Transverse colon (tissue), 4 donors: Measurements from ENCODE around the gene GABBR2. TPM values are rescaled to one million over a fixed set of nuclear protein-coding genes. Genes with fewer than 3 reads are reported as not detected.

Source experiments
- DNase-seq: peaks from one replicate; pipeline ENCODE4 v3.0.0-alpha.2; 2019
- H3K27ac ChIP-seq, 4 donors: fragments of 200-600 bp; sonication (generic); 2 replicates each; pipeline ENCODE4 v1.5.1; 2016 to 2018; ENCODE audit warnings: inconsistent platforms in 4 of 4
- H3K27me3 ChIP-seq: fragments of 200-600 bp; sonication (generic); 2 replicates; pipeline ENCODE4 v1.5.1; 2017; ENCODE audit warnings: inconsistent platforms
- H3K36me3 ChIP-seq, 4 donors: fragments of 200-600 bp; sonication (generic); 2 replicates each; pipeline ENCODE4 v1.5.1; 2017 to 2019; ENCODE audit warnings: inconsistent platforms in 4 of 4
- H3K4me1 ChIP-seq, 4 donors: fragments of 200-600 bp; sonication (generic); 2 replicates each; pipeline ENCODE4 v1.5.1; 2017 to 2020; ENCODE audit warnings: inconsistent platforms in 4 of 4
- H3K4me3 ChIP-seq, 4 donors: fragments of 200-600 bp; sonication (generic); 1 replicate in 1 of 4; 2 replicates in 3 of 4; pipeline versions ENCODE4 v1.5.1 to v1.6.1; 2017 to 2019; ENCODE audit warnings: inconsistent platforms in 4 of 4
- H3K9me3 ChIP-seq, 2 donors: fragments of 200-600 bp; sonication (generic); 2 replicates each; pipeline ENCODE4 v1.5.1; 2017 to 2019; ENCODE audit warnings: inconsistent platforms in 2 of 2
- CTCF ChIP-seq, 5 experiments: fragments of 200-600 bp in 3 of 5; fragments of 450-650 bp in 2 of 5; sonication (generic) in 3 of 5; IDR thresholded peaks; 1 replicate in 2 of 5; 2 replicates in 3 of 5; pipeline ENCODE4 v1.5.1; 2016 to 2017; ENCODE audit warnings: antibody characterized with exemption in 5 of 5, inconsistent platforms in 3 of 5, mild to moderate bottlenecking in 2 of 5, moderate library complexity in 1 of 5
- EP300 ChIP-seq: sonication (generic); formaldehyde crosslinking; IDR thresholded peaks from one replicate; pipeline ENCODE4 v1.6.1; 2017; ENCODE audit warnings: antibody characterized with exemption, low read depth
- POLR2A ChIP-seq: fragments of 450-650 bp; IDR thresholded peaks from one replicate; pipeline ENCODE4 v1.6.1; 2016; ENCODE audit warnings: antibody characterized with exemption, mild to moderate bottlenecking, moderate library complexity
- POLR2AphosphoS5 ChIP-seq, 3 donors: sonication (generic); formaldehyde crosslinking; IDR thresholded peaks; one replicate each; pipeline ENCODE4 v1.6.1; 2016; ENCODE audit warnings: antibody characterized with exemption in 3 of 3
- WGBS, 2 donors: methylation state at CpG; one replicate each; pipeline ENCODE4 v1.1.5; 2018; ENCODE audit warnings: low coverage in 1 of 2; 5-methylcytosine and 5-hydroxymethylcytosine counted together
- in situ Hi-C, 4 donors: fragments of 200-750 bp; cut with MboI; loops; one replicate each; pipeline versions ENCODE4 v1.15.0 to v1.15.1; 2017; ENCODE audit warnings: low sequenced_read_pairs in 3 of 4, low pct_ligation_motif_present in 1 of 4, low pct_unique_long_range_greater_than_20kb in 1 of 4
- intact Hi-C: fragments of 100-400 bp; cut with DNase I; formaldehyde crosslinking; loops from one replicate; pipeline ENCODE4 v1.15.1; 2023; ENCODE audit warnings: low total_unique reads
- total RNA-seq, 4 donors: library from RNA; depleted of rRNA; stranded (reverse); fragments of >200 nt; gene quantifications; one replicate each; pipeline ENCODE4 v1.1.0, GENCODE V29; 2016

The GABBR2 gene
- total RNA-seq, 4 donors from 2014 or later = not detected

- no peak for DNase-seq
- Histone ChIP-seq H3K9me3 (no peaks in the 10 kb centered on the region), H3K4me1 (no peaks in the 10 kb centered on the region), H3K36me3 (no peaks in the 10 kb centered on the region), H3K4me3 (no peak overlapping the region), H3K27me3 (no peaks in the 10 kb centered on the region), H3K27ac (no peak overlapping the region)
- WGBS, 2 donors = 70 to 100% methylated on average over 1 to 3 of the region's 3 CpGs
- in situ Hi-C loops (no loop called here), intact Hi-C loops (loop anchor here (1.0 kb wide), 1 partner anchor 46 kb away; no protein-coding TSS in a partner anchor)
- TF ChIP-seq CTCF (IDR thresholded peaks at IDR 0.05) (no peak), POLR2AphosphoS5 (IDR thresholded peaks at IDR 0.05) (no peak), POLR2A (no peak), EP300 (no peak)
Measured at GRCh38 chr9:98549401-98549800, 159.3 kb downstream of the GABBR2 start.

DNA sequence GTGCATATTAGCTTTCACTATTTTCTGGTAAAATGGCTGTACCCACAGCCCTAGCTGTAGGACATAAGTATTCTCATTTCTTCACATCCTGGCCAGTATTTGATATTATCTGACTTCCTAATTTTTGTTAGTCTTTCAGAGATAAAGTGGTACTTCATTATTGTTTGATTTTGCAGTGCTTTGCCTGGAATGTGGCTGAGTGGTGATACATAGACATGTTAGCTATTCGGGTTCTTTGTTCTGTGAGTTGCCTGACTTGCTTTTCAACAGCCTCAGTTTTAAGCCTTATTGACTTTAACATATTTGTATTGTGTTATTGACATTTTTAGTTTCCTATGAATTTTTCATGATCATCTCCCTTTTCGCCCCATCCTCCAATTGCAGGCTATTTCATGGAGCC is 161.1 kb downstream of the GABBR2 start:
- Histone ChIP-seq H3K4me1 (no peaks in the 10 kb centered on the region), H3K36me3 (no peaks in the 10 kb centered on the region), H3K4me3 (no peak overlapping the region), H3K27ac (no peak overlapping the region), H3K9me3 (no peaks in the 10 kb centered on the region), H3K27me3 (no peaks in the 10 kb centered on the region)
- in situ Hi-C loops (no loop called here), intact Hi-C loops (no loop called here)
- TF ChIP-seq POLR2A = no peak
- TF ChIP-seq CTCF (IDR thresholded peaks at IDR 0.05) = no peak
- no peak for TF ChIP-seq EP300
- no peak for TF ChIP-seq POLR2AphosphoS5 (IDR thresholded peaks at IDR 0.05)
- WGBS, 2 donors = 78% methylated on average over 2 of the region's 2 CpGs; no CpG with 5 or more reads in 1 of the 2 donors
- DNase-seq = no peak

GRCh38 chr9:98545021-98545420 is 163.7 kb downstream of the GABBR2 start:
- Histone ChIP-seq H3K4me3 (no peak overlapping the region), H3K27ac (no peak overlapping the region), H3K27me3 (no peaks in the 10 kb centered on the region), H3K4me1 (no peaks in the 10 kb centered on the region), H3K36me3 (no peaks in the 10 kb centered on the region), H3K9me3 (no peaks in the 10 kb centered on the region)
- in situ Hi-C loops = no loop called here
- no peak for DNase-seq
- intact Hi-C loops = no loop called here
- no peak for TF ChIP-seq EP300
- no peak for TF ChIP-seq CTCF (IDR thresholded peaks at IDR 0.05)
- no peak for TF ChIP-seq POLR2AphosphoS5 (IDR thresholded peaks at IDR 0.05)
- TF ChIP-seq POLR2A = no peak
- 70 to 95% methylated on average over 3 to 4 of the region's 4 CpGs for WGBS, 2 donors

GRCh38 chr9:98541684-98542230 is 167.0 kb downstream of the GABBR2 start:
- Histone ChIP-seq H3K27me3 (no peaks in the 10 kb centered on the region), H3K36me3 (no peaks in the 10 kb centered on the region), H3K9me3 (no peaks in the 10 kb centered on the region), H3K27ac (no peak overlapping the region), H3K4me1 (no peaks in the 10 kb centered on the region), H3K4me3 (no peak overlapping the region)
- TF ChIP-seq POLR2AphosphoS5 (IDR thresholded peaks at IDR 0.05) (no peak), POLR2A (no peak), CTCF (IDR thresholded peaks at IDR 0.05) (no peak), EP300 (no peak)
- intact Hi-C loops = no loop called here
- WGBS, 2 donors = 63 to 91% methylated on average over 3 to 16 of the region's 16 CpGs
- in situ Hi-C loops = no loop called here
- DNase-seq = no peak
